Urinary bladder (tissue), 4 donors: ENCODE measurements around the gene LYL1. TPM values are rescaled to one million over a fixed set of nuclear protein-coding genes. Genes with fewer than 3 reads are reported as not detected.
A peak's percentile ranks its signal among the peaks of the same experiment; 100 is the strongest.

Experiments used
- DNase-seq: peaks from one replicate; pipeline ENCODE4 v3.0.0-alpha.2; 2015; ENCODE audit errors: extremely low spot score
- H3K27ac ChIP-seq: one replicate; pipeline ENCODE4 v1.5.1; 2013; ENCODE audit warnings: low read depth, mild to moderate bottlenecking, moderate library complexity
- H3K36me3 ChIP-seq: one replicate; pipeline ENCODE4 v1.6.1; 2013; ENCODE audit warnings: mild to moderate bottlenecking, moderate library complexity; ENCODE audit not compliant: insufficient read depth
- H3K4me1 ChIP-seq: one replicate; pipeline ENCODE4 v1.6.1; 2013; ENCODE audit warnings: mild to moderate bottlenecking, moderate library complexity; ENCODE audit not compliant: insufficient read depth
- H3K4me3 ChIP-seq: one replicate; pipeline ENCODE4 v1.5.1; 2013; ENCODE audit warnings: low read depth, low read length
- WGBS: extraction: QIAGEN DNeasy Blood & Tissue Kit; methylation state at CpG from one replicate; pipeline ENCODE4 v1.1.7; 2013; 5-methylcytosine and 5-hydroxymethylcytosine counted together
- polyA plus RNA-seq: library from polyadenylated mRNA; stranded (reverse); fragments of 200-250 nt; gene quantifications from one replicate; pipeline ENCODE4 v1.2.3, GENCODE V29; 2013
- total RNA-seq: library from RNA; depleted of rRNA; stranded (reverse); fragments of >200 nt; gene quantifications from one replicate; pipeline ENCODE4 v1.2.3, GENCODE V29; 2014
- donor health status: healthy with polysubstance abuse.
- donor health status: healthy.

Gene LYL1
- total and polyA plus RNA-seq, 2 donors = 4.8 to 15.7 TPM

DNA sequence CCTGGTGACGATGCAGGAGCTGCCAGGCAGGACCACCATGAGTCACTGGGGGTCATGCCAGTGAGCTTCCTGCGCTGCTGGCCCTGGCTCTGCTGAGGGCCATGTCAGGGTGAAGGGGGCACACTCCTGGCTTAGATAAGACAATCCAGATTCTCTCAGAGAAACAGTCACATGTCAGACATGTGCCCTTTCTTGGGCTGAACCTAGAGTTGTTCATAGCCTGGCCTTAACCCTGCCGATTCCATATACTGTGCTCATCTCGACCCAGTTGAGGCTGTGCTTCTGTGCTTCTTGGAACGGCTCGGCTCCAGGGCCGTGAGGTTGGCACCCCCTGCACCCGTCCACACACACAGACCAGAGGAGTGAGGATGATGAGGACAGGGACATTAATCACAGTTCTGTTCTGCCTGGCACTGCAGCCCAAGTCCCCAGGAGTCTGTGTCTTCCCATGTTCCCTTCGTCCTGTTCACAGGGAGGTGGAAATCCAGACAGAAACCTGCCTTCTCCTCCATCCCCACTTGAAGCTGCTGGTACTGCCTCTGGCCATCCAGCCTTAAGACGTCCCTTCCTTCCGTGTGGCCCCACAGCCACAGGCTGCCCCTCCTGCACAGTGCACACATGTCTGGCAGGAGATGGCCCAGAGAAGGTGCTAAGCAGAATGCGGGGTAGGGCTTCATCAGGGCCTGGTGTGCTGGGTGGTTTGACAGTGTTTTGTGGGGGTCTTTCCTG is 50.0 kb downstream of the LYL1 start:
- H3K36me3 ChIP-seq = no peaks in the 10 kb centered on the region
- no peak for DNase-seq
- 44% methylated on average over 12 of the region's 12 CpGs for WGBS
- no peak overlapping the region for H3K4me3 ChIP-seq
- peak overlapping the region; percentile 60 for H3K27ac ChIP-seq
- peaks cover 1% of the 10 kb centered on the region for H3K4me1 ChIP-seq

DNA sequence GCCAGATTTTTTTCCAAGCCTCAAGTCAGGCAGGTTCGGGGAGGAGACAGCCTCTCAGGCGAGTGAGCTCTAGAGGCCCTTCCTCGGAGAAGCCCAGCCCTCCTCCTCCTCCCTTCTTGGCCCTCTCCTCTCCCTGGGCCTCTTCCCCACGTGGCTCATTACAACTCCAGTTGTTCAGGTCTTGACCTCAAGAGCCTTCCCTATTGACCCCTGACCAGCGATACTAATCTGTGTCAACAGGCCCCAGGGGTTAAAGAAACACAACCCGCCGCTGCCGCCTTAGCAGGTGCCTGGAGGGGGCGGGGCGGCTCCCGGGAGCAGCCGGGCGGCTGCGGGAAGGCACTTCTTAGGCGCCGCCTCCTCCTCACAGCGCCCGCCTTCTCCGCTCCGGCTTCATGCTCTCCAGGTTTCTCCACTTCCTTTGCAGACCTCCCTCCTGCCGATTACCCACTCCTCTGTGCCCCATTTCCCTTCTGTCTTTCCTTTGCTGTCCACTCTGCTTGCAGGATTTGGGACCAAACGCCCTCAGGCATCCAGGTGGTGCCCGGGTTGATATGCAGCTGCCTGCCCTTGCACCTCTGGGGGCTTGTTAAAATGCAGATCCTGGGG is 51.0 kb downstream of the LYL1 start:
- no peaks in the 10 kb centered on the region for H3K36me3 ChIP-seq
- DNase-seq = no peak
- 3% methylated on average over 23 of the region's 23 CpGs for WGBS
- no peak overlapping the region for H3K4me3 ChIP-seq
- H3K27ac ChIP-seq = no peak overlapping the region
- peaks cover 1% of the 10 kb centered on the region for H3K4me1 ChIP-seq

DNA sequence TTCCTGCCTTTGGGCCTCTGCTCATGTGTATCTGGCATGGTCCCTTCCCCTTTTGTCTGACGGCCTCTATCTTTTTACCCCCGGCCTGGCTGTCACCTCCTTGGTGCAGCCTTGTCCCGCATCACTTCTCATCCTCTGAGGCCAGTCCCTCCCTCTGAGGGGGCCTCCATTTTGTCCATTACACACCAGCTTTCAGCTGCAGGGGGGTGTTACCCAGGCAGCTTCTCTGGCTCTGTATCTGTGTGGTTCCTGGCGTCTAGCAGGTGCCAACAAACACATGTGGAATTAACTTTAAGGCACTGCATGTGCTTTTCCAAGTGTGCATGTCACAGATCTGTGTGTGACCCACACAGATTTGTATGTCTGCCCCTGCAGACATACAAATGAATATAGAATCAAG is 52.4 kb downstream of the LYL1 start:
- no peak for DNase-seq
- Histone ChIP-seq H3K4me3 (no peak overlapping the region), H3K27ac (no peak overlapping the region), H3K36me3 (no peaks in the 10 kb centered on the region), H3K4me1 (peaks cover 1% of the 10 kb centered on the region)
- WGBS = 57% methylated on average over 4 of the region's 4 CpGs

Other genes with a start within 250 kb of the LYL1 start
- gene DNASE2, start 221.4 kb downstream of the LYL1 start, total RNA-seq = 10.6 TPM
- 58.9 TPM for gene DNASE2, start 221.4 kb downstream of the LYL1 start, polyA plus RNA-seq
- gene KLF1, start 215.7 kb downstream of the LYL1 start, total RNA-seq = 0.26 TPM
- gene KLF1, start 215.7 kb downstream of the LYL1 start, polyA plus RNA-seq = 0.08 TPM
- gene GCDH, start 211.7 kb downstream of the LYL1 start, total RNA-seq = 13.8 TPM
- 54.5 TPM for gene GCDH, start 211.7 kb downstream of the LYL1 start, polyA plus RNA-seq
- 0.85 TPM for gene SYCE2, start 183.6 kb downstream of the LYL1 start, total RNA-seq
- gene SYCE2, start 183.6 kb downstream of the LYL1 start, polyA plus RNA-seq = 0.10 TPM
- gene FARSA, start 169.1 kb downstream of the LYL1 start, total RNA-seq = 27.2 TPM
- gene FARSA, start 169.1 kb downstream of the LYL1 start, polyA plus RNA-seq = 51.3 TPM
- gene CALR, start 164.2 kb downstream of the LYL1 start, total RNA-seq = 350 TPM
- 366 TPM for gene CALR, start 164.2 kb downstream of the LYL1 start, polyA plus RNA-seq
- 29.5 TPM for gene RAD23A, start 157.0 kb downstream of the LYL1 start, total RNA-seq
- gene RAD23A, start 157.0 kb downstream of the LYL1 start, polyA plus RNA-seq = 129 TPM
- 7.3 TPM for gene GADD45GIP1, start 145.6 kb downstream of the LYL1 start, total RNA-seq
- gene GADD45GIP1, start 145.6 kb downstream of the LYL1 start, polyA plus RNA-seq = 45.9 TPM
- not detected for gene DAND5, start 133.3 kb downstream of the LYL1 start, total RNA-seq
- not detected for gene DAND5, start 133.3 kb downstream of the LYL1 start, polyA plus RNA-seq
- 83.5 TPM for gene NFIX, start 107.4 kb downstream of the LYL1 start, total RNA-seq
- gene NFIX, start 107.4 kb downstream of the LYL1 start, polyA plus RNA-seq = 88.6 TPM
- 16.5 TPM for gene TRMT1, start 13.9 kb upstream of the LYL1 start, total RNA-seq
- 31.2 TPM for gene TRMT1, start 13.9 kb upstream of the LYL1 start, polyA plus RNA-seq
- gene NACC1, start 15.4 kb upstream of the LYL1 start, total RNA-seq = 10.2 TPM
- gene NACC1, start 15.4 kb upstream of the LYL1 start, polyA plus RNA-seq = 25.7 TPM
- 26.4 TPM for gene STX10, start 47.5 kb upstream of the LYL1 start, total RNA-seq
- 76.1 TPM for gene STX10, start 47.5 kb upstream of the LYL1 start, polyA plus RNA-seq
- 17.0 TPM for gene IER2, start 47.6 kb upstream of the LYL1 start, total RNA-seq
- gene IER2, start 47.6 kb upstream of the LYL1 start, polyA plus RNA-seq = 268 TPM